BJ (cell line): ENCODE data around the gene PFAS. TPM values are rescaled to one million over a fixed set of nuclear protein-coding genes. Genes with fewer than 3 reads are reported as not detected.

Experiments used
- CTCF ChIA-PET: fragments of 350-600 bp; formaldehyde crosslinking; extraction: SDS; loops from one replicate; lab custom pipeline; 2021; ENCODE audit warnings: antibody characterized with exemption, inconsistent platforms; lab: Yijun Ruan, JAX
- POLR2A ChIA-PET: fragments of 300-600 bp; sonication (Branson Sonifier 250); formaldehyde crosslinking; extraction: SDS; loops from one replicate; lab custom pipeline; 2021; ENCODE audit warnings: antibody characterized with exemption; lab: Charles Lee
- DNase-seq: peaks from one replicate; pipeline ENCODE4 v3.0.0-alpha.2; 2011; ENCODE audit warnings: low read depth
- H3K27me3 ChIP-seq: 2 replicates; pipeline ENCODE4 v1.6.0; 2011; ENCODE audit warnings: low read length; ENCODE audit not compliant: control insufficient read depth, insufficient read depth
- H3K36me3 ChIP-seq: 2 replicates; pipeline ENCODE4 v1.5.1; 2011; ENCODE audit warnings: low read length; ENCODE audit not compliant: control insufficient read depth, insufficient read depth
- H3K4me3 ChIP-seq: 2 replicates; pipeline ENCODE4 v1.5.1; 2011; ENCODE audit warnings: low read depth, mild to moderate bottlenecking, control low read depth, low read length
- CTCF ChIP-seq: IDR thresholded peaks from 2 replicates; pipeline ENCODE4 v1.5.1; 2011; ENCODE audit warnings: low read depth, mild to moderate bottlenecking, control low read depth, inconsistent platforms, low read length, moderate library complexity; ENCODE audit not compliant: insufficient read depth
- polyA plus RNA-seq: library from polyadenylated mRNA; depleted of rRNA; stranded (reverse); fragments of >200 nt; gene quantifications from 2 replicates; pipeline ENCODE4 v1.2.3, GENCODE V29; 2011

PFAS gene
- polyA plus RNA-seq, 1 experiment, result 15.6 TPM

DNA sequence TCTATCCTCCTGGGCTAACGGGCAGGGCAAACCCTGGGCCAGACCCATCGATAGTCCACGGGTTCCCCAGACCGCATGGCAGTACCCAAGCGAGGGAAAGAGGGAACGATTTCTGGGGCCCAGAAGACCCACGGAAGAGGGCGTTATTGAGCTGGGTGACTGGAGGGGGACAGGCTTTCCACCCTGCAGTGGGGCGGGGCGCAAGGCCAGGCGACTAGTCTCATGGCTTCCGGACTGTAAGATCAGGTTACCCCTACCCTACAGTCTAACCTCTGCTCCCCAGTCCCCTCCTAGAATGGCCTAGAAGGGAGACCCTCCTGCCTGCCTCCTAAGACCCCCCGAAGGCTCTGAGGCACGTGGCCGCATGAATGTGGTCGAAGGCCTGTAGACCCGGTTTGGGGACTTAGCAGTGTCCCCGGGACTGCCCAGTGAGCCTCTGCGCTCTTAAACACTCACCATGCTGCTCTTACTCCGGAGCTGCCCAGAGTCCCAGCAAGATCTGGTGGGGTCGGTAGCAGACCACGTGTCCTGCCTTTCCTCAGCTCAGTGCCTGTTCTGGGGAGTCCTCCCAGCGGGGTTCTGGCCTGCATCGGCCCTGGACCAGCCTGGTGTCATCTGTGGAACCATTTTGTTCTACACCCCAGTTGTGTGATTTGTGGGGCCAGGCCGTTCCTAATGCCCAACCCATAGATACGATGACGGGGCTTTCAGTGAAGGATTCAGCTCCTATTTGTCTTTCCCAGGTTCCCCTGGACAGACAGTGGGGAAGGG is 25.5 kb upstream of the PFAS start:
- H3K36me3 ChIP-seq, result peaks cover 8% of the 10 kb centered on the region
- no peak for DNase-seq
- POLR2A ChIA-PET, result no interaction called here
- peak; percentile 36; the same call in 1 of the 2 replicates for TF ChIP-seq CTCF
- peak overlapping the region; percentile 53 for H3K4me3 ChIP-seq
- no peaks in the 10 kb centered on the region for H3K27me3 ChIP-seq
- CTCF ChIA-PET, result interaction anchor here (0.5 to 4.8 kb wide), 9 partner anchors 16 to 104 kb away, joined by 3 to 21 read pairs (median 3); partner anchors contain the start of gene ALOXE3

DNA sequence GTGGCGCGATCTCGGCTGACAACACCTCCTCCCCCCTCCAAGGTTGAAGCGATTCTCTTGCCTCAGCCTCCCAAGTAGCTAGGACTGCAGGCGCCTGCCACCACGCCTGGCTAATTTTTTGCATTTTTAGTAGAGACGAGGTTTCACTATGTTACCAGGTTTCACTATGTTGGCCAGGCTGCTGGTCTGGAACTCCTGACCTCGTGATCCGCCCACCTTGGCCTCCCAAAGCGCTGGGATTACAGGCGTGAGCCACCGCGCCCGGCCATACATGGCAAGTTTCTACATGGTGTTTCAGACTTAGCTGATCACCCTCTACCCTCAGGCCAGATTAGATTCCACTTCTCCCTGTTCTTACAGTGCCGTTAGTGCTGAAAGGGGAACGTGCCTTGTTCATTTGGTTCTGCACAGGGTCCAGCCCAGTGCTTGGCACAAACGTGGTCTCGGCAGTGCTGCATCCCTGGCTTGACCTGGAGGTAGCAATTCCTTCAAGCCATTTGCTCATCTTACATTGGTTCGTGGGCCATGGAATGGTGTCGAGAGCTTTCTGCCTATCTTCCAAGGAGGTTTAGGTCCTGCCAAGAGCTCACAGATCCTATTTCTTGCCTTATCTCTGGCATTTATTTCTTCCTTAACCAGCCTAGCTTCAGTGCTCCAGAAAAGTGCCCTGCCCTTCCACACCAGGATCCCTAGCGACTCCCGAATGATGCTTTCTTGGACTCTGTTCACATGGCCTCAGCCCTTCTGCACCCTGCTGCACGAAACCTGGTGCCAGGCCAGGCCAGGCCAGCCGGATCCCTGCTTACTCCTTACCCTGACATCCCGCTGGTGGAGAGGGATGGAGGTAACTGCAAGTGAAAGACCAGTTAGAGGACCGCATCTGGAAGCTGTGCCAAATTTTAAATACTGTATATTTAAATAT is 23.9 kb upstream of the PFAS start:
- no peak for TF ChIP-seq CTCF
- Histone ChIP-seq H3K27me3 (no peaks in the 10 kb centered on the region), H3K36me3 (peaks cover 16% of the 10 kb centered on the region), H3K4me3 (no peak overlapping the region)
- POLR2A ChIA-PET, result no interaction called here
- CTCF ChIA-PET, result interaction anchor here (1.0 to 2.4 kb wide), 4 partner anchors 39 to 76 kb away, joined by 3 to 10 read pairs (median 5); no protein-coding TSS in a partner anchor
- DNase-seq, result no peak

GRCh38 chr17:8225813-8226535 is 23.1 kb upstream of the PFAS start:
- Histone ChIP-seq H3K27me3 (no peaks in the 10 kb centered on the region), H3K36me3 (peaks cover 16% of the 10 kb centered on the region), H3K4me3 (peak overlapping the region; percentile 33)
- no peak for DNase-seq
- no peak for TF ChIP-seq CTCF
- POLR2A ChIA-PET, result no interaction called here
- CTCF ChIA-PET, result interaction anchor here (1.3 to 2.4 kb wide), 3 partner anchors 40 to 75 kb away, joined by 3 to 10 read pairs (median 7); no protein-coding TSS in a partner anchor

DNA sequence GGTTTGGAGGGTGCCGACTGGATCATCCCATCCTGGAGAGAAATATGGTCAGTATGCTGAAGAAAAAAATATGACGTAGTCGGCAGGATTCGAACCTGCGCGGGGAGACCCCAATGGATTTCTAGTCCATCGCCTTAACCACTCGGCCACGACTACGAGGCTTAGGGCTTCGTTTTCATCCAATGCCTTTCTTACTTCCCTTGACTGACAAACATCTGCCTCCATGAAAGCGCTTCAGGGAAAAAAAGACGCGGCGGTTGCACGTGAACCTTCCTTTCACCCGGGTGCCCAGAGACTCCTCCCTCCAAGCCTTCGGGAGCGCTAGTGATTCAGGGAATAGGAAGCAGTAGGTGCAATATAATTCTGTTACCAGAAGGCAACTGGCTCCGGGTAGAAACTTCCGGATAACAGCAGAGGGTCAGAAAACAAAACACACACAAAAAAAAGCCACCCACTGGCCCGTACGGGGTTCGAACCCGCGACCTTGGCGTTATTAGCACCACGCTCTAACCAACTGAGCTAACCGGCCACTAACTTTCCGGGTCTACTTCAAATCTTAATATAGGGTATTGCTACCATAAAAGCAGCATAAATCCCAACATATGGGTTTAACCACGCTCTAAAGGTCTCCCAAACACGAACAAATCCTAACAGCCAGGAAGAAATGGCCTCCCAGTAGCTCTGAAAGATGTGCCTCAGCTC is 22.4 kb upstream of the PFAS start:
- ChIA-PET CTCF (interaction anchor here (1.3 to 2.4 kb wide), 5 partner anchors 17 to 108 kb away, joined by 3 to 10 read pairs (median 6); partner anchors contain the start of gene ALOXE3), POLR2A (interaction anchor here (0.5 kb wide), 1 partner anchor 54 kb away, joined by 3 read pairs; no protein-coding TSS in a partner anchor)
- Histone ChIP-seq H3K27me3 (no peaks in the 10 kb centered on the region), H3K36me3 (peaks cover 19% of the 10 kb centered on the region), H3K4me3 (peak overlapping the region; percentile 33)
- no peak for TF ChIP-seq CTCF
- peak; percentile 76 for DNase-seq
